ENCODE measurements around the gene SUPT4H1. TPM values are rescaled to one million over a fixed set of nuclear protein-coding genes. Genes with fewer than 3 reads are reported as not detected.
A peak's percentile ranks its signal among the peaks of the same experiment; 100 is the strongest.

The SUPT4H1 gene
- total RNA-seq, 1 donor from 2014 or later = 150 TPM

DNA sequence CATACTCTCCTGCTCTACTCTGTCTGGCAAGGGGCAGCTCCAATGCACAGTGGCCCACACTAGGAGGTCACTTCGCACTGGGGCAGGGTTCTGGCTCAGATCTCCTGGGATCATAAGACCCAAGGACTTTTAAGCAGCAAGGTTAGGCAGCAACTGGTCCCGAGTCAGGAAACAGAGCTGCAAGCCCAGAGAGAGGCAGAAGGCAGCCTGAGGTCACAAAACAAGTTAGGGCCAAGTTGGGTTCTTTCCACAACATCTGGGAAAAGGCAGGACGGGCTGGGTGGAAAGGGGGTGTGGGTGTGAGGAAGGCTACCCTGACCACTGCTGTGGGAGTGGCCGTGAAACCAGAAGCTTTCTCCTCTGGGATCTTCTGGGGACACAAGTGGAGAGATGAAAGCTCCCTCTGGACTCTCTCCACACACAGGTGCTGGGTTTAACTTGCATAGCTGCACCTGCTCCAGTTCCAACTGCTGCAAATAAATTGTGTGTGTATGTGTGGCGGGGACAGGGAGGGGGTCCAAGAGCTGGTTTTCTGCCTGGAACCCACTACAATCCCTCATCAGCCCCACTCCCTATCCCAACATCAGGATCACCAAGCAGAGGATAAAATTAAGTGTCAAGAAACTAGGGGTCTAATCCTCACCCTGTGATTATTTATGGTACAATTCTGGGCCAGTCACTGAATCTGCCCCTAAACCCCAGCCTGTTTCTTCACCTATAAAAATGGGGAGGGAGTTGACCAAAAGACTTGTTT, 15.4 kb downstream of the SUPT4H1 start:
- DNase-seq (ENCODE audit: low spot score) = no peak

DNA sequence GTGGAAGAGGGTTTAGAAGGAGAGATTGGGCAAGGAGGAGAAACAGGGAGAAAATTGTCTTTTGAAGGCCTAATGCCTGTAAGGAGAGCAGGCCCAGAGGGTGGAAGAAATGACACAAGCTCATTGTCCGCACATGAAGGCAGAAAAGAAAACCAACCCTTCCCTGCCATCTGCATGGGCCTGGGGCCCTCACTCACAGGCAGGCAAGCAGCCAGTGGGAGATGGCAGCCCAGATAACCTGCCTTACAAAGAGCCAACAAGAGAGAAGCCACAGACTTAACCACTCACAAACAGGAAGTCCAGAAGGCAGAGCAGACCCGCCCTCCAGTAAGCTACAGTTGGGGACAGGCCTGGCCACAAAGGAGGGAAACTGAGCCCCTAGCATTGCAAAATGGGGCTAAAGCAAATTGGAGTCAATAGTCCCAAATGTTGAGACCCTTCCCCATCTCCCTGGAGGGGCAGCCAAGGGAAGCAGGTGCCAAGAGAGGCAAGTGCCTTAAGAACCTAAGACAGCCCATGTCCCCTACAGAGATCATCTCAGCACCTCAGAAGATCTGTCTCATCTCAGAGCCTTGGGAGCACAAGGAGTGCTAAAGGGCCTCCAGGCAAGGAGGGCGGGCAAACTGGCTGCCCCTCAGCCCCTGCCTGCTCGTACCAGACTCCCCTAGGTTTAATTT, 16.1 kb downstream of the SUPT4H1 start:
- Mint-ChIP-seq H3K4me3 (ENCODE audit: unreplicated experiment) (peak overlapping the region; percentile 8), H3K4me1 (ENCODE audit: unreplicated experiment) (peaks cover 38% of the 10 kb centered on the region), H3K9me3 (ENCODE audit: unreplicated experiment) (no peaks in the 10 kb centered on the region), H3K27ac (ENCODE audit: unreplicated experiment) (peak overlapping the region; percentile 32), H3K36me3 (ENCODE audit: low read depth, unreplicated experiment) (no peaks in the 10 kb centered on the region), H3K27me3 (ENCODE audit: unreplicated experiment) (peaks cover 9% of the 10 kb centered on the region)
- TF ChIP-seq, protein P1, sequence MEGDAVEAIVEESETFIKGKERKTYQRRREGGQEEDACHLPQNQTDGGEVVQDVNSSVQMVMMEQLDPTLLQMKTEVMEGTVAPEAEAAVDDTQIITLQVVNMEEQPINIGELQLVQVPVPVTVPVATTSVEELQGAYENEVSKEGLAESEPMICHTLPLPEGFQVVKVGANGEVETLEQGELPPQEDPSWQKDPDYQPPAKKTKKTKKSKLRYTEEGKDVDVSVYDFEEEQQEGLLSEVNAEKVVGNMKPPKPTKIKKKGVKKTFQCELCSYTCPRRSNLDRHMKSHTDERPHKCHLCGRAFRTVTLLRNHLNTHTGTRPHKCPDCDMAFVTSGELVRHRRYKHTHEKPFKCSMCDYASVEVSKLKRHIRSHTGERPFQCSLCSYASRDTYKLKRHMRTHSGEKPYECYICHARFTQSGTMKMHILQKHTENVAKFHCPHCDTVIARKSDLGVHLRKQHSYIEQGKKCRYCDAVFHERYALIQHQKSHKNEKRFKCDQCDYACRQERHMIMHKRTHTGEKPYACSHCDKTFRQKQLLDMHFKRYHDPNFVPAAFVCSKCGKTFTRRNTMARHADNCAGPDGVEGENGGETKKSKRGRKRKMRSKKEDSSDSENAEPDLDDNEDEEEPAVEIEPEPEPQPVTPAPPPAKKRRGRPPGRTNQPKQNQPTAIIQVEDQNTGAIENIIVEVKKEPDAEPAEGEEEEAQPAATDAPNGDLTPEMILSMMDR (IDR thresholded peaks at IDR 0.05; ENCODE audit: unreplicated experiment) = no peak
- no peak for DNase-seq (ENCODE audit: low spot score)

More for the DNA sequence above, 15.4 kb downstream of the SUPT4H1 start:
- Mint-ChIP-seq H3K27me3 (ENCODE audit: unreplicated experiment) (peaks cover 9% of the 10 kb centered on the region), H3K4me1 (ENCODE audit: unreplicated experiment) (peaks cover 38% of the 10 kb centered on the region), H3K4me3 (ENCODE audit: unreplicated experiment) (no peak overlapping the region), H3K9me3 (ENCODE audit: unreplicated experiment) (no peaks in the 10 kb centered on the region), H3K36me3 (ENCODE audit: low read depth, unreplicated experiment) (no peaks in the 10 kb centered on the region), H3K27ac (ENCODE audit: unreplicated experiment) (no peak overlapping the region)
- TF ChIP-seq, protein P1 (IDR thresholded peaks at IDR 0.05; ENCODE audit: unreplicated experiment) = no peak

DNA sequence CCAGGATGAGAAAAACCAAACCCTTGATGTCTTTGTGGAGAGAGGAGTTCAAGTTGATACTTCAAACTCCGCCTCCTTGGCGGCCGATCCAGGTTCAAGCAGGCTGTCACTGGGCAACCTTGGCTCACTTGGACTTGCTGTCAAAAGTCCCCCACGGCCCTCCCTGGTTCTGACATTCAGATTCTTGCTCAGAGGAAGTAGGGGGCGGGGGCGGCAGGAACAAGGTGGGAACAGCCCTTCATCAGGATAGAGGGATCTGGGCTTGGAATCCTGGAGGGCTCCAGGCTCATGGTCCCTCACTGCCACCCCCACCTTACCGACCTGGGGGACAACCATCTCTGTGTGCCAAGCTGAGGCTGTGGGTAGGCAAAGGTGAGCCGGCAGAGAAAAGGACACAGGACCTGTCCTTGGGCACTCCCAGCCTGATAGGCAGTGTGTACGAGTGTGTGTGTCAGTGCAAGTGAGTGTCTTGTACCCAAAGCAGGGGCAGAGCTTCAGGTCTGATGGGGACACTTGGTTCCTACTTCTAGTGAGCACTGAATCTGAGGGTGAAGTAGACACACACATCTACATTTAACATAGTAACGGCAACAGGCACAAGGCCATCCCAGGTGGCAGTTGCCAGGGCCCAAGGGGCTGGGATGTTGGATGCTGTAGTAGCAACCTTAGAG, 16.8 kb downstream of the SUPT4H1 start:
- H3K4me3 Mint-ChIP-seq (ENCODE audit: unreplicated experiment) = peak overlapping the region; percentile 8
- TF ChIP-seq, protein P1 (IDR thresholded peaks at IDR 0.05; ENCODE audit: unreplicated experiment) = no peak
- H3K9me3 Mint-ChIP-seq (ENCODE audit: unreplicated experiment) = no peaks in the 10 kb centered on the region
- H3K27ac Mint-ChIP-seq (ENCODE audit: unreplicated experiment) = peak overlapping the region; percentile 32
- DNase-seq (ENCODE audit: low spot score) = no peak
- peaks cover 37% of the 10 kb centered on the region for H3K4me1 Mint-ChIP-seq (ENCODE audit: unreplicated experiment)
- peaks cover 9% of the 10 kb centered on the region for H3K27me3 Mint-ChIP-seq (ENCODE audit: unreplicated experiment)
- no peaks in the 10 kb centered on the region for H3K36me3 Mint-ChIP-seq (ENCODE audit: low read depth, unreplicated experiment)

DNA sequence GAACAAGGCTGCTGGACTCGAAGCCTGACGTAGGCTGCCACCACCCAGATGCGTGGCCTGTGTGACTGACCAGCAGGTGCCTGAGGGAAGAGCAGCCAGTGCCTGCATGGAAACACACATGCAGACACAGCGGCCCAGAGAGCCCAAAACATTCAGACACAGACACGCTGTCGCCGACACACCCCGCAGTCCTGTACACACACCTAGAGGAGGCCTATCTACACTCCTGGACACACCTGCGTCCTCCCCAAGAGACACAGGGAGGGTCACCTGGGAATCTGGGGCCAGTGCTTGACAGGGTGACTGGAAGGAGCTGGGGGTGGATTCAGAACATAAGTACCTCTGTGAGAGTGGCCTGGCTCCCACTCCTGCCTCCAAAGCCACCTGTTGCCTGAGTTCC, 17.3 kb downstream of the SUPT4H1 start:
- Mint-ChIP-seq H3K27ac (ENCODE audit: unreplicated experiment) (peak overlapping the region; percentile 30), H3K27me3 (ENCODE audit: unreplicated experiment) (peaks cover 9% of the 10 kb centered on the region), H3K4me3 (ENCODE audit: unreplicated experiment) (no peak overlapping the region), H3K9me3 (ENCODE audit: unreplicated experiment) (no peaks in the 10 kb centered on the region), H3K4me1 (ENCODE audit: unreplicated experiment) (peaks cover 34% of the 10 kb centered on the region), H3K36me3 (ENCODE audit: low read depth, unreplicated experiment) (no peaks in the 10 kb centered on the region)
- TF ChIP-seq, protein P1 (IDR thresholded peaks at IDR 0.05; ENCODE audit: unreplicated experiment) = no peak
- no peak for DNase-seq (ENCODE audit: low spot score)
